ENCODE measurements around the gene FHIT.

DNA sequence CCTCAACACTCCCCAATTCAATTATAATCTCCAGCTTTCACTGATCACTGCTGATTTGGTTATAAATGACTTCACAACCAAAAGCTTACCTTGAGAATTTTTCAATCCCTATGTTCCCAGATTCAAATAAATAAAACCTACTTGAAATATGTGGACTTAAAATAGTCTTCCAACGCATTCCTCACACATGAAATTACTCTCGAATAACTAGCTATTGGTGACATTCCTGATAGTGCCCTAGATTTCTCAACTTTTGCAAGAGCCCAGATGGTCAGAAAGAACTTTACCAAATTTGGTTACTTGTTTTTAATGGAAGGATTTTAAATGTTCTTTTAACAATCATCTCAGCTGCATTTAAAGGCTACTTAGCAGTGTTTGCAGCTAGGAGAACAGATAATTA lies 605.5 kb downstream of the FHIT start:
- TF ChIP-seq, protein P1, sequence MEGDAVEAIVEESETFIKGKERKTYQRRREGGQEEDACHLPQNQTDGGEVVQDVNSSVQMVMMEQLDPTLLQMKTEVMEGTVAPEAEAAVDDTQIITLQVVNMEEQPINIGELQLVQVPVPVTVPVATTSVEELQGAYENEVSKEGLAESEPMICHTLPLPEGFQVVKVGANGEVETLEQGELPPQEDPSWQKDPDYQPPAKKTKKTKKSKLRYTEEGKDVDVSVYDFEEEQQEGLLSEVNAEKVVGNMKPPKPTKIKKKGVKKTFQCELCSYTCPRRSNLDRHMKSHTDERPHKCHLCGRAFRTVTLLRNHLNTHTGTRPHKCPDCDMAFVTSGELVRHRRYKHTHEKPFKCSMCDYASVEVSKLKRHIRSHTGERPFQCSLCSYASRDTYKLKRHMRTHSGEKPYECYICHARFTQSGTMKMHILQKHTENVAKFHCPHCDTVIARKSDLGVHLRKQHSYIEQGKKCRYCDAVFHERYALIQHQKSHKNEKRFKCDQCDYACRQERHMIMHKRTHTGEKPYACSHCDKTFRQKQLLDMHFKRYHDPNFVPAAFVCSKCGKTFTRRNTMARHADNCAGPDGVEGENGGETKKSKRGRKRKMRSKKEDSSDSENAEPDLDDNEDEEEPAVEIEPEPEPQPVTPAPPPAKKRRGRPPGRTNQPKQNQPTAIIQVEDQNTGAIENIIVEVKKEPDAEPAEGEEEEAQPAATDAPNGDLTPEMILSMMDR (IDR thresholded peaks at IDR 0.05): no peak
- TF ChIP-seq POLR2A (IDR thresholded peaks at IDR 0.05): no peak
- TF ChIP-seq POLR2AphosphoS5 (IDR thresholded peaks at IDR 0.05): no peak

Measured in suprapubic skin (tissue), 4 donors.